ENCODE results near the gene CC2D1A.
A peak's percentile ranks its signal among the peaks of the same experiment; 100 is the strongest.

The CC2D1A gene

GRCh38 chr19:13905634-13906520 lies at the start of gene CC2D1A, which contains the start of gene BRME1:
TSS of gene CC2D1A (plus strand) at chr19:13906201. CDS start at chr19:13906442, 241 bp downstream.
TSS of gene BRME1 (minus strand) at chr19:13906117. CDS start at chr19:13904892, 1,225 bp downstream.
- H3K4me3 Mint-ChIP-seq, result peak within 1 kb of the TSS; percentile 84
- ATAC-seq (replicated peaks; ENCODE audit: extremely low read depth, poor library complexity, severe bottlenecking), result peak; percentile 99
- H3K36me3 Mint-ChIP-seq (ENCODE audit: insufficient read depth), result peaks cover 12% of the 10 kb centered on the region
- H3K27me3 Mint-ChIP-seq, result no peaks in the 10 kb centered on the region
- peaks cover 12% of the 10 kb centered on the region for H3K4me1 Mint-ChIP-seq
- H3K9me3 Mint-ChIP-seq, result no peaks in the 10 kb centered on the region
- H3K27ac Mint-ChIP-seq (ENCODE audit: low read depth), result peak within 1 kb of the TSS; percentile 84
- DNase-seq (ENCODE audit: low spot score in 2 of 2), result peak; percentile 87 to 90

- H3K9me3 Mint-ChIP-seq, result no peaks in the 10 kb centered on the region
- H3K4me3 Mint-ChIP-seq, result no peak overlapping the region
- H3K27me3 Mint-ChIP-seq, result no peaks in the 10 kb centered on the region
- no peak overlapping the region for H3K27ac Mint-ChIP-seq (ENCODE audit: low read depth)
- no peak for DNase-seq (ENCODE audit: low spot score in 2 of 2)
- peaks cover 3% of the 10 kb centered on the region for H3K36me3 Mint-ChIP-seq (ENCODE audit: insufficient read depth)
- no peak for ATAC-seq (replicated peaks; ENCODE audit: extremely low read depth, poor library complexity, severe bottlenecking)
- peaks cover 10% of the 10 kb centered on the region for H3K4me1 Mint-ChIP-seq
Measured at GRCh38 chr19:13856497-13856896, 49.5 kb upstream of the CC2D1A start.

- H3K9me3 Mint-ChIP-seq, result no peaks in the 10 kb centered on the region
- H3K36me3 Mint-ChIP-seq (ENCODE audit: insufficient read depth), result peaks cover 18% of the 10 kb centered on the region
- peak overlapping the region; percentile 99 for H3K27ac Mint-ChIP-seq (ENCODE audit: low read depth)
- H3K4me1 Mint-ChIP-seq, result peaks cover 34% of the 10 kb centered on the region
- H3K4me3 Mint-ChIP-seq, result no peak overlapping the region
- H3K27me3 Mint-ChIP-seq, result peaks cover 13% of the 10 kb centered on the region
- DNase-seq (ENCODE audit: low spot score in 2 of 2), result no peak
- no peak for ATAC-seq (replicated peaks; ENCODE audit: extremely low read depth, poor library complexity, severe bottlenecking)
Measured at GRCh38 chr19:13859361-13859880, 46.6 kb upstream of the CC2D1A start.

- Mint-ChIP-seq H3K4me3 (peak overlapping the region; percentile 94), H3K27me3 (peaks cover 18% of the 10 kb centered on the region), H3K27ac (ENCODE audit: low read depth) (peak overlapping the region; percentile 99), H3K9me3 (no peaks in the 10 kb centered on the region), H3K36me3 (ENCODE audit: insufficient read depth) (peaks cover 20% of the 10 kb centered on the region), H3K4me1 (peaks cover 38% of the 10 kb centered on the region)
- ATAC-seq (replicated peaks; ENCODE audit: extremely low read depth, poor library complexity, severe bottlenecking) (no peak), DNase-seq (ENCODE audit: low spot score in 2 of 2) (no peak)
Measured at GRCh38 chr19:13860679-13861391, 45.2 kb upstream of the CC2D1A start.

GRCh38 chr19:13861392-13861713 lies 44.6 kb upstream of the CC2D1A start:
- peak overlapping the region; percentile 94 for H3K4me3 Mint-ChIP-seq
- H3K9me3 Mint-ChIP-seq, result no peaks in the 10 kb centered on the region
- DNase-seq (ENCODE audit: low spot score in 2 of 2), result no peak
- H3K4me1 Mint-ChIP-seq, result peaks cover 41% of the 10 kb centered on the region
- peaks cover 20% of the 10 kb centered on the region for H3K36me3 Mint-ChIP-seq (ENCODE audit: insufficient read depth)
- H3K27me3 Mint-ChIP-seq, result peaks cover 23% of the 10 kb centered on the region
- peak overlapping the region; percentile 99 for H3K27ac Mint-ChIP-seq (ENCODE audit: low read depth)
- ATAC-seq (replicated peaks; ENCODE audit: extremely low read depth, poor library complexity, severe bottlenecking), result peak; percentile 19

GRCh38 chr19:13861714-13862531 lies 44.1 kb upstream of the CC2D1A start:
- peak overlapping the region; percentile 94 for H3K4me3 Mint-ChIP-seq
- peaks cover 20% of the 10 kb centered on the region for H3K36me3 Mint-ChIP-seq (ENCODE audit: insufficient read depth)
- peak; percentile 94 for ATAC-seq (replicated peaks; ENCODE audit: extremely low read depth, poor library complexity, severe bottlenecking)
- DNase-seq (ENCODE audit: low spot score in 2 of 2), result peak; percentile 83 to 89
- peak overlapping the region; percentile 99 for H3K27ac Mint-ChIP-seq (ENCODE audit: low read depth)
- H3K9me3 Mint-ChIP-seq, result no peaks in the 10 kb centered on the region
- H3K4me1 Mint-ChIP-seq, result peaks cover 45% of the 10 kb centered on the region
- peaks cover 29% of the 10 kb centered on the region for H3K27me3 Mint-ChIP-seq

GRCh38 chr19:13864046-13864666 lies 41.8 kb upstream of the CC2D1A start:
- Mint-ChIP-seq H3K27ac (ENCODE audit: low read depth) (peak overlapping the region; percentile 11), H3K4me3 (peak overlapping the region; percentile 70), H3K9me3 (no peaks in the 10 kb centered on the region), H3K27me3 (peaks cover 51% of the 10 kb centered on the region), H3K4me1 (peaks cover 50% of the 10 kb centered on the region), H3K36me3 (ENCODE audit: insufficient read depth) (peaks cover 20% of the 10 kb centered on the region)
- DNase-seq (ENCODE audit: low spot score in 2 of 2), result no peak
- no peak for ATAC-seq (replicated peaks; ENCODE audit: extremely low read depth, poor library complexity, severe bottlenecking)

GRCh38 chr19:13864667-13865570 lies 41.1 kb upstream of the CC2D1A start:
- peaks cover 20% of the 10 kb centered on the region for H3K36me3 Mint-ChIP-seq (ENCODE audit: insufficient read depth)
- ATAC-seq (replicated peaks; ENCODE audit: extremely low read depth, poor library complexity, severe bottlenecking), result no peak
- no peaks in the 10 kb centered on the region for H3K9me3 Mint-ChIP-seq
- H3K27ac Mint-ChIP-seq (ENCODE audit: low read depth), result peak overlapping the region; percentile 11
- peaks cover 59% of the 10 kb centered on the region for H3K27me3 Mint-ChIP-seq
- H3K4me3 Mint-ChIP-seq, result peak overlapping the region; percentile 70
- no peak for DNase-seq (ENCODE audit: low spot score in 2 of 2)
- peaks cover 50% of the 10 kb centered on the region for H3K4me1 Mint-ChIP-seq

GRCh38 chr19:13865571-13866462 lies 40.2 kb upstream of the CC2D1A start:
- peaks cover 47% of the 10 kb centered on the region for H3K4me1 Mint-ChIP-seq

GRCh38 chr19:13866463-13867046 lies 39.4 kb upstream of the CC2D1A start:
- Mint-ChIP-seq H3K4me1 (peaks cover 39% of the 10 kb centered on the region), H3K4me3 (peak overlapping the region; percentile 62), H3K9me3 (no peaks in the 10 kb centered on the region), H3K27me3 (peaks cover 74% of the 10 kb centered on the region), H3K36me3 (ENCODE audit: insufficient read depth) (peaks cover 18% of the 10 kb centered on the region), H3K27ac (ENCODE audit: low read depth) (no peak overlapping the region)
- ATAC-seq (replicated peaks; ENCODE audit: extremely low read depth, poor library complexity, severe bottlenecking) (no peak), DNase-seq (ENCODE audit: low spot score in 2 of 2) (no peak)

More at GRCh38 chr19:13865571-13866462, 40.2 kb upstream of the CC2D1A start:
- Mint-ChIP-seq H3K27me3 (peaks cover 67% of the 10 kb centered on the region), H3K4me3 (peak overlapping the region; percentile 70), H3K27ac (ENCODE audit: low read depth) (no peak overlapping the region), H3K36me3 (ENCODE audit: insufficient read depth) (peaks cover 18% of the 10 kb centered on the region), H3K9me3 (no peaks in the 10 kb centered on the region)
- ATAC-seq (replicated peaks; ENCODE audit: extremely low read depth, poor library complexity, severe bottlenecking), result no peak
- no peak for DNase-seq (ENCODE audit: low spot score in 2 of 2)
